SK-N-SH treated with all-trans-retinoic acid at 6 μM for 48 hours (cell line): ENCODE data around the gene FRS3.
"Not testable (repeated sequence)": the region's sequence is repeated elsewhere in the genome, so short reads cannot be mapped to it uniquely, and the experiment has no call there.

Experiments
- ATAC-seq: fragments of 200-7000 bp; cut with Tn5 transposase; 3 replicates; pipeline ENCODE4 v1.9.1; 2020; ENCODE audit warnings: mild to moderate bottlenecking, moderate library complexity
- ARNTL ChIP-seq: fragments of 450-650 bp; formaldehyde crosslinking; IDR thresholded peaks from 2 replicates; pipeline ENCODE4 v1.5.0; 2020; ENCODE audit warnings: low read depth, mild to moderate bottlenecking, moderate library complexity, borderline replicate concordance
- BACH2 ChIP-seq: fragments of 250-450 bp; sonication (Bioruptor Pico); IDR thresholded peaks from 2 replicates; pipeline ENCODE4 v1.9.0; 2021; ENCODE audit warnings: mild to moderate bottlenecking, borderline replicate concordance
- CSDC2 ChIP-seq: fragments of 250-450 bp; sonication (Bioruptor Pico); IDR thresholded peaks from 2 replicates; pipeline ENCODE4 v1.5.0; 2020; ENCODE audit warnings: mild to moderate bottlenecking, moderate library complexity
- ISL1 ChIP-seq: fragments of 250-450 bp; sonication (Bioruptor Pico); IDR thresholded peaks from 2 replicates; pipeline ENCODE4 v2.1.2; 2022; ENCODE audit warnings: mild to moderate bottlenecking, moderate library complexity
- OSR1 ChIP-seq: fragments of 250-450 bp; sonication (Bioruptor Pico); IDR thresholded peaks from 2 replicates; pipeline ENCODE4 v1.8.0; 2022; ENCODE audit warnings: moderate library complexity, mild to moderate bottlenecking, inconsistent platforms
- POU6F1 ChIP-seq: fragments of 250-450 bp; sonication (Bioruptor Pico); IDR thresholded peaks from 2 replicates; pipeline ENCODE4 v1.8.0; 2021; ENCODE audit warnings: low read depth, mild to moderate bottlenecking, moderate library complexity, borderline replicate concordance
- PPARA ChIP-seq: fragments of 250-450 bp; sonication (Bioruptor Pico); IDR thresholded peaks from 2 replicates; pipeline ENCODE4 v1.5.0; 2020; ENCODE audit warnings: mild to moderate bottlenecking, borderline replicate concordance
- RARB ChIP-seq: fragments of 250-450 bp; sonication (Bioruptor Pico); IDR thresholded peaks from 2 replicates; pipeline ENCODE4 v1.8.0; 2021; ENCODE audit warnings: mild to moderate bottlenecking, moderate library complexity
- SNAI2 ChIP-seq: fragments of 250-450 bp; sonication (Bioruptor Pico); IDR thresholded peaks from 2 replicates; pipeline ENCODE4 v1.5.0; 2020; ENCODE audit warnings: mild to moderate bottlenecking, moderate library complexity
- TCF4 ChIP-seq: fragments of 250-450 bp; sonication (Bioruptor Pico); IDR thresholded peaks from 2 replicates; pipeline ENCODE4 v1.8.0; 2021; ENCODE audit warnings: mild to moderate bottlenecking, moderate library complexity, borderline replicate concordance
- TOX ChIP-seq: fragments of 250-450 bp; sonication (Bioruptor Pico); IDR thresholded peaks from 2 replicates; pipeline ENCODE4 v1.8.0; 2021; ENCODE audit warnings: mild to moderate bottlenecking, moderate library complexity, borderline replicate concordance
- ZC3H10 ChIP-seq: fragments of 250-450 bp; sonication (Bioruptor Pico); IDR thresholded peaks from 2 replicates; pipeline ENCODE4 v1.5.1; 2021; ENCODE audit warnings: mild to moderate bottlenecking, moderate library complexity
- ZFP3 ChIP-seq: fragments of 250-450 bp; sonication (Bioruptor Pico); IDR thresholded peaks from 2 replicates; pipeline ENCODE4 v1.5.0; 2020; ENCODE audit warnings: mild to moderate bottlenecking, moderate library complexity
- ZFP30 ChIP-seq: fragments of 450-650 bp; formaldehyde crosslinking; IDR thresholded peaks from 2 replicates; pipeline ENCODE4 v1.5.0; 2022; ENCODE audit warnings: mild to moderate bottlenecking, moderate library complexity
- ZNF565 ChIP-seq: fragments of 450-650 bp; formaldehyde crosslinking; conservative IDR thresholded peaks from 2 replicates; pipeline ENCODE4 v1.5.0; 2020; ENCODE audit warnings: low read depth, mild to moderate bottlenecking, moderate library complexity
- ZNF70 ChIP-seq: fragments of 450-650 bp; formaldehyde crosslinking; IDR thresholded peaks from 2 replicates; pipeline ENCODE4 v1.5.0; 2020; ENCODE audit warnings: mild to moderate bottlenecking, moderate library complexity
- ZNF8 ChIP-seq: fragments of 450-650 bp; formaldehyde crosslinking; IDR thresholded peaks from 2 replicates; pipeline ENCODE4 v1.5.0; 2020; ENCODE audit warnings: mild to moderate bottlenecking, moderate library complexity
- TF ChIP-seq, protein P1 (sequence below): fragments of 250-450 bp; sonication (Bioruptor Pico); IDR thresholded peaks from 2 replicates; pipeline ENCODE4 v1.5.0; 2020; ENCODE audit warnings: mild to moderate bottlenecking, moderate library complexity
- TF ChIP-seq, protein P2 (sequence below): fragments of 250-450 bp; sonication (Bioruptor Pico); IDR thresholded peaks from 2 replicates; pipeline ENCODE4 v1.5.1; 2020; ENCODE audit warnings: low read depth, mild to moderate bottlenecking, moderate library complexity
- TF ChIP-seq, protein P3 (sequence below): fragments of 250-450 bp; sonication (Bioruptor Pico); IDR thresholded peaks from 2 replicates; pipeline ENCODE4 v1.5.1; 2021; ENCODE audit warnings: mild to moderate bottlenecking, moderate library complexity

The FRS3 gene

DNA sequence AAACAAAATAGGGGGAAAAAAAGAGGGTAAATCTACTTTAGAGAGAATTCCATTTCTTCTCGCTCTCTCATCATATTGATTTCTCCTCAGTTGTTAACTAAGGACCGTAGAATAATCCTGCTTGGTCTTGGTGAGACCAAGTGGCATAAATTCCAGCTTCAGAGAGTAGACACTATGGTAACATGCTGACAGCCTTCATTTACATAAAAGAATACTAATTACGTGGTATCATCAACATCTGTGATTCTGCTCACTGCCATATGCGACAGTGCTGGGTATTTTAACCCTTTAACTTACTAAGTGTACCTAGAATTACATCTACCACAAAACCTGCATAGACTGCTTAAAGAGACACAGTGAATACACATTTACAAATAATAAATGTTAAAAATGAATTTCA, 34.9 kb upstream of the FRS3 start (continued):
- TF ChIP-seq, protein P1, sequence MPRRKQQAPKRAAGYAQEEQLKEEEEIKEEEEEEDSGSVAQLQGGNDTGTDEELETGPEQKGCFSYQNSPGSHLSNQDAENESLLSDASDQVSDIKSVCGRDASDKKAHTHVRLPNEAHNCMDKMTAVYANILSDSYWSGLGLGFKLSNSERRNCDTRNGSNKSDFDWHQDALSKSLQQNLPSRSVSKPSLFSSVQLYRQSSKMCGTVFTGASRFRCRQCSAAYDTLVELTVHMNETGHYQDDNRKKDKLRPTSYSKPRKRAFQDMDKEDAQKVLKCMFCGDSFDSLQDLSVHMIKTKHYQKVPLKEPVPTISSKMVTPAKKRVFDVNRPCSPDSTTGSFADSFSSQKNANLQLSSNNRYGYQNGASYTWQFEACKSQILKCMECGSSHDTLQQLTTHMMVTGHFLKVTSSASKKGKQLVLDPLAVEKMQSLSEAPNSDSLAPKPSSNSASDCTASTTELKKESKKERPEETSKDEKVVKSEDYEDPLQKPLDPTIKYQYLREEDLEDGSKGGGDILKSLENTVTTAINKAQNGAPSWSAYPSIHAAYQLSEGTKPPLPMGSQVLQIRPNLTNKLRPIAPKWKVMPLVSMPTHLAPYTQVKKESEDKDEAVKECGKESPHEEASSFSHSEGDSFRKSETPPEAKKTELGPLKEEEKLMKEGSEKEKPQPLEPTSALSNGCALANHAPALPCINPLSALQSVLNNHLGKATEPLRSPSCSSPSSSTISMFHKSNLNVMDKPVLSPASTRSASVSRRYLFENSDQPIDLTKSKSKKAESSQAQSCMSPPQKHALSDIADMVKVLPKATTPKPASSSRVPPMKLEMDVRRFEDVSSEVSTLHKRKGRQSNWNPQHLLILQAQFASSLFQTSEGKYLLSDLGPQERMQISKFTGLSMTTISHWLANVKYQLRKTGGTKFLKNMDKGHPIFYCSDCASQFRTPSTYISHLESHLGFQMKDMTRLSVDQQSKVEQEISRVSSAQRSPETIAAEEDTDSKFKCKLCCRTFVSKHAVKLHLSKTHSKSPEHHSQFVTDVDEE: no peak

DNA sequence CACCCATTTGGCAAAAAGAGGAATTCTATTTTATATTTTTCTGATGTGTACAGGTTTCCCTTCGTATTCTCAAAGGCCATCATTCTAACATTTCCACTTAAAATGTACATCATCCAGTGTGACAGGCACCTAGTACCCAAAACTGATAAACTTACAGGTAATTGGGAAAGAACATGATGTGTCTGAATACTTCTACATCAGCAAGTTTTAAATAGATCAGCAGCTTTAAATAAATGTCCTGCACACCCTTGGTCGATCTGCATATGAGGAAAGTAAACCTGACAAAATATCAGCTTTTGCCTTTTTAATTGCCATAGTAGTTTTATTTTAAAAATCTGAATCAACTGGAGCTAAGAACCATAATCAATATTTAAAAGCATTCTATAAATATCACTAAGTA, 34.3 kb upstream of the FRS3 start:
- no peak for ATAC-seq
- TF ChIP-seq CSDC2 (CRISPR knock-in tag) (no peak), ZFP30 (no peak), OSR1 (CRISPR knock-in tag) (no peak)

- TF ChIP-seq BACH2 (CRISPR knock-in tag) (no peak), TCF4 (CRISPR knock-in tag) (no peak), RARB (CRISPR knock-in tag) (no peak), SNAI2 (CRISPR knock-in tag) (no peak), ZNF565 (CRISPR knock-in tag) (no peak), TOX (no peak), ZFP30 (no peak)
- no peak for ATAC-seq
These were observed 33.8 kb upstream of the FRS3 start for GRCh38 chr6:41813469-41813868.

DNA sequence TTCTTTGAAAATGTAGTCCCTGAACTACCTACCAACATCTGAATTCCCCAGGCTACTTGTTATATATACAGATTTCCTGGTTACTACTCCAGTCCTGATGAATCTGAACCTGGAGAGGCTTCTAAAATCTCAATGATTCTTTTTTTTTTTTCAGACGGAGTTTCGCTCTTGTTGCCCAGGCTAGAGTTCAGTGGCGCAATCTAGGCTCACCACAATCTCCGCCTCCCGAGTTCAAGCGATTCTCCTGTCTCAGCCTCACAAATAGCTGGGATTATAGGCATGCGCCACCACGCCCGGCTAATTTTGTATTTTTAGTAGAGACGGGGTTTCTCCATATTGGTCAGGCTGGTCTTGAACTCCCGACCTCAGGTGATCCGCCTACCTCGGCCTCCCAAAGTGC, 32.2 kb upstream of the FRS3 start:
- ATAC-seq: not testable (repeated sequence)

- ATAC-seq: no peak
- TF ChIP-seq ISL1: no peak
- TF ChIP-seq ARNTL (CRISPR knock-in tag): no peak
- no peak for TF ChIP-seq ZFP3 (CRISPR knock-in tag)
- TF ChIP-seq TOX: no peak
- TF ChIP-seq, protein P2, sequence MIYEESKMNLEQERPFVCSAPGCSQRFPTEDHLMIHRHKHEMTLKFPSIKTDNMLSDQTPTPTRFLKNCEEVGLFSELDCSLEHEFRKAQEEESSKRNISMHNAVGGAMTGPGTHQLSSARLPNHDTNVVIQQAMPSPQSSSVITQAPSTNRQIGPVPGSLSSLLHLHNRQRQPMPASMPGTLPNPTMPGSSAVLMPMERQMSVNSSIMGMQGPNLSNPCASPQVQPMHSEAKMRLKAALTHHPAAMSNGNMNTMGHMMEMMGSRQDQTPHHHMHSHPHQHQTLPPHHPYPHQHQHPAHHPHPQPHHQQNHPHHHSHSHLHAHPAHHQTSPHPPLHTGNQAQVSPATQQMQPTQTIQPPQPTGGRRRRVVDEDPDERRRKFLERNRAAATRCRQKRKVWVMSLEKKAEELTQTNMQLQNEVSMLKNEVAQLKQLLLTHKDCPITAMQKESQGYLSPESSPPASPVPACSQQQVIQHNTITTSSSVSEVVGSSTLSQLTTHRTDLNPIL (CRISPR knock-in tag): no peak
- no peak for TF ChIP-seq BACH2 (CRISPR knock-in tag)
- no peak for TF ChIP-seq ZNF8 (CRISPR knock-in tag)
- no peak for TF ChIP-seq SNAI2 (CRISPR knock-in tag)
- TF ChIP-seq PPARA (CRISPR knock-in tag): no peak
- no peak for TF ChIP-seq CSDC2 (CRISPR knock-in tag)
- TF ChIP-seq TCF4 (CRISPR knock-in tag): no peak
- no peak for TF ChIP-seq OSR1 (CRISPR knock-in tag)
- TF ChIP-seq, protein P3, sequence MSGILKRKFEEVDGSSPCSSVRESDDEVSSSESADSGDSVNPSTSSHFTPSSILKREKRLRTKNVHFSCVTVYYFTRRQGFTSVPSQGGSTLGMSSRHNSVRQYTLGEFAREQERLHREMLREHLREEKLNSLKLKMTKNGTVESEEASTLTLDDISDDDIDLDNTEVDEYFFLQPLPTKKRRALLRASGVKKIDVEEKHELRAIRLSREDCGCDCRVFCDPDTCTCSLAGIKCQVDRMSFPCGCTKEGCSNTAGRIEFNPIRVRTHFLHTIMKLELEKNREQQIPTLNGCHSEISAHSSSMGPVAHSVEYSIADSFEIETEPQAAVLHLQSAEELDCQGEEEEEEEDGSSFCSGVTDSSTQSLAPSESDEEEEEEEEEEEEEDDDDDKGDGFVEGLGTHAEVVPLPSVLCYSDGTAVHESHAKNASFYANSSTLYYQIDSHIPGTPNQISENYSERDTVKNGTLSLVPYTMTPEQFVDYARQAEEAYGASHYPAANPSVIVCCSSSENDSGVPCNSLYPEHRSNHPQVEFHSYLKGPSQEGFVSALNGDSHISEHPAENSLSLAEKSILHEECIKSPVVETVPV: no peak
- TF ChIP-seq ZNF70 (CRISPR knock-in tag): no peak
- TF ChIP-seq POU6F1: no peak
- no peak for TF ChIP-seq ZC3H10 (CRISPR knock-in tag)
- no peak for TF ChIP-seq ZNF565 (CRISPR knock-in tag)
These were observed 31.4 kb upstream of the FRS3 start for GRCh38 chr6:41811095-41811494.
